ENCODE measurements around the gene PDC.
"Not testable (repeated sequence)": the region's sequence is repeated elsewhere in the genome, so short reads cannot be mapped to it uniquely, and the experiment has no call there.

The PDC gene

DNA sequence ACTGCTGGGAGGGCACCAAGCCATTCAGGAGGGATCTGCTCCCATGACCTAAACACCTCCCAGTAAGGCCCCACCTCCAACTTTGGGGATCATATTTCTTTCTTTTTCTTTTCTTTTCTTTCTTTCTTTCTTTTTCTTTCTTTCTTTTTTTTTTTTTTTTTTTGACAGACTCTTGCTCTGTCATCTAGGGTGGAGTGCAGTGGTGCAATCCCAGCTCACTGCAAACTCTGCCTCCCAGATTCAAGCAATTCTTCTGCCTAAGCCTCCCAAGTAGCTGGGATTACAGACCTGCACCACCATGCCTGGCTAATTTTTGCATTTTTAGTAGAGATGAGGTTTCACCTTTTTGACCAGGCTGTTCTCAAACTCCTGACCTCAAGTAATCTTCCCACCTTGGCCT, 4.6 kb upstream of the PDC start:
- ATAC-seq, DNase-seq: not testable (repeated sequence)

DNA sequence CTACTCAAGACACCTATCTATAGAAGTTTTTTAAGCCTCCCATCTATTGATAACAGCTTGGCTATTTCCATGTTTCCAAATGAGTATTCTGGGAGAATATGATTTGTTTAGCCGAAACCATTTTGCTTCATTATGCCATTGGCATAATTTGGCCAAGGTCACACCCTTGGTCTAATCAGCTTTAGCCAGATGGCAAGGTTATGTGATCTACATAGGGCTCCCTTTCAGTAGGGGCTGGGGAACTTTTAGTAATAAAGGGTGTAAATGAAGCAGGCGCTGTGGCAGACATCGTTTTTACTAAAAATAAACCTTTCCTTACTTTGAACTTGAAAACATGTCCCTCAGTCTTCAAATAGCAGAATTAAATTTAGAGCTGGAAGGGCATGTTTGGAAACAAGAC, 3.0 kb upstream of the PDC start:
- DNase-seq, result no peak
- ATAC-seq, result no peak

GRCh38 chr1:186463511-186463910, 2.6 kb upstream of the PDC start:
- ATAC-seq, result no peak

GRCh38 chr1:186459161-186459560, 1.8 kb downstream of the PDC start:
- DNase-seq, ATAC-seq: not testable (repeated sequence)

More at GRCh38 chr1:186463511-186463910, 2.6 kb upstream of the PDC start:
- DNase-seq, result no peak

DNA sequence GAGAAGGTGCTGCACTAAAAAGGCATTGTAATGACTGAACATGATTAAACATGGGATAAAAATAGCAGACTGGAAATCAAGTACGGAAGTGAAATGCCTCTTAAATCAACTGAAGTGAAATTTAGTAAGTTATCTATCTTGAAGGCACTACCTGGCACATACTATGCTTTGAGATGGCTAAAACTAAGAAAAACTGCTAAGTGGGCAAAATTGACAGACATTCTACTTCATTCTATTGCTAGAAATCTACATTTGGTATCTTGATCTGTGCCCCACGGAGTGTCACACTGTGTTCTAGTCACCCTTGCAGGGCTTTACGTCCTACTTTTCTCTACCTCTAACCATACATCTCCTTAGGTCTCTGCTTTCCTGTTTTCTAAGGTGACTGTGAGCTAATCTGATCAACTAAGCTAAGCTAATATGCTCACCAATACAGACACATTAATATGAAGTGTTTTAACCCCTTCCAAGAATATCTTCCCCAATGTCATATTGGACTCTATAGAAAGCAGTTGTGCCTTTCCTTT, 4.1 kb downstream of the PDC start:
- ATAC-seq (no peak), DNase-seq (no peak)

DNA sequence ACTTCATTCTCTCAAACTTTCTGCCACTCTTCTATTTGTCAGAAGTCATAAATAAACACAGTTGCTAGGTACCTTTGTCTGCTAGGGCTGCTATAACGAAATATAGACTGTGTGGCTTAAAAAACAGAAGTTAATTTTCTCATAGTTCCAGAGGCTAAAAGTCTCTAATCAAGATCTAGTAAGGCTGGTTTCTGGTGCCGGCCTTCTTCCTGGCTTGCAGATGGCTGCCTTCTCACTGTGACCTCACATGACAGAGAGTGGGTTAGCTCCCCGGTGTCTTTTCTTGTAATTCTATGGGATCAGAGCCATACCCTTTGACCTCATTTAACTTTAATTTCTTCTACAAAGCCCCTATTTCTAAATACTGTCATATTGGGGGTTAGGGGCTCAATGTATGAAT, 5.9 kb downstream of the PDC start:
- no peak for DNase-seq

DNA sequence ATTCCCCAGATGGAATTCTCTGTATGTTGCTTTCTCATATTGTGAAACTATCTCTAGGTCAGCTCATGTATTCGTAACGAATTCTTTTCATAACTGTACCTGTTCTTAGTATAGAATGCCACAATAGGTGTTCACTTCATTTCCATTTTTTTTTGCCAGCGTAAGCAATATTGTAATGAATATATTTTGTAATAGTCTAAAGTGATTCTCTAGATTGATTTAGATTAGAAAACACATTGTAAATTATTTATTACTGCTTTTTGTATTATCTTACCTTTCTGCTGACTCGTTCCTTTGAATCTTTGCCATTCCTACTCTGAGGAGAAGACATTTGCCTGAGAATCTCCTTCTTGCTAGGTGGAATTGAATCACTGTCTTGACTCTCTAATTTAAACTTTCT, 14.8 kb downstream of the PDC start:
- ATAC-seq (no peak), DNase-seq (no peak)

More for the DNA sequence above, 5.9 kb downstream of the PDC start:
- ATAC-seq, result no peak

DNA sequence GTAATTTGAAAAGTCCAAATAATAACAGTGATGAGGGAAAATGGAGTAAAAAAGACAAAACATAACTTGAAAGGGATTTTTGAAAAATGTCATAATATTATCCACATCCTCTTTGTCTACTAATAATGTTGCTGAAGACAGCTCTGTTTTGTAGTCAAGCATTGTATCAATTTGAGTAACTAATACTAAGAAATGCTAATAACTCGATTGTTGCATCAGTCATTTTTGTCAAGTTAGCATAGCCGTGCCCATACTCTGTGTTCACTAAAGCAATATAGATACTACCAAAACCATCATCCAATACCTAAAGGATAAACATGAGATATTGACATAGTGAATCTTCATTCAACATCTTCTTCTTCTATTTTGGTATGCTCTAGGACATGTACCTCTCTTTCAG, 17.3 kb downstream of the PDC start:
- no peak for DNase-seq
- ATAC-seq, result no peak

DNA sequence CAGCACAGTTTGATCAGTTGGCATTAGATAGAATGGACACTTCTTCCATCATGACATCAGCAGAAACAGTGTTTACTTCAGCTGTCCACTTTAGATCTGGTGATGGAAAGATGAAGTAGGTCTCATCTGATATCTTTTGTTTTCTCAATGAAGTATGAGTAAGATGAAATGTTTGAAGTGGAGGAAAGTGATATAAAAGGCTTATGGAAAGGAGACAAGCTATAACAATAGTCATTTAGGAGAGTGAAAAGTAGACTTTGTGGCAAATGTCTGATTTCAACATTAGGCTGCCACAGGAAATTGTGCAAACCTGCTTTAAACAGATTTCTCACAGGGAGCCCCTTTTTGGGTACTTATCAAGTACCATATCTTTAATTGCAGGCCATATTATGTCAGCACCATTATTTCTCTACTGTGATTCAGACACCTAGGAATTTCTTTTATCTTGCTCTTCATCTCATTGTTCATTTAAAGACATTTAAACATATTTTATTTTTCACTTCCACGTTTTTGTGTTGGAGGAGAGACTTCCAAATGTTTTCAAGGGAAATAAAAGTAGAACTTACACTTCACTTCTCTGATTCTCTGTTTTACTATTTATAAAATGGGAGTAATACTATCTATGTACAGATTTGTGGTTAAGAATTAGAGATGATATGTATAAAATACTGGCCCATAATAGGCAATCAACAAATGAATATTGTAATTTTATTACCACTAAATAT, 18.1 kb downstream of the PDC start:
- ATAC-seq (peak; percentile 61), DNase-seq (no peak)

DNA sequence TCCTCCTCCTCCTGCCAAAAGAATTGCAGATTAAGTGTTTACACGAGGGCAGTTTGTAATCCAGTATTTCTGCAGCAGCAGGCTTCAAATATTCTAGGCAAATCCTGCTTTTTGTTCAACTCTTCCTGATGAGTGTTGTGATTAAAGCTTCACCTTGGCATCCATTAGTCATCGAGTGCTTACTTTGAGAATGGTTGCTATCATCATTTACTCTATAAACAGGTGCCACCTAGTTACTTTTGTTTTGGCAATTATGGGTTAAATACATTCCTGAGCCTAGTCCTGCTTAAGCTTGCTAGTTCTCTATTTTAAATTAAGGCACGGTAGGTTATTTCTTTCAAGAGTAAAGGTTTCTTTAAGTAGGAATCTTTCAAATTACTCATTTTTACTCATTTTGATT, 20.3 kb downstream of the PDC start:
- ATAC-seq (no peak), DNase-seq (no peak)

- DNase-seq (no peak), ATAC-seq (no peak)
Measured at GRCh38 chr1:186438567-186438966, 22.3 kb downstream of the PDC start.

GRCh38 chr1:186435336-186435735, 25.6 kb downstream of the PDC start:
- DNase-seq, result no peak
- no peak for ATAC-seq

DNA sequence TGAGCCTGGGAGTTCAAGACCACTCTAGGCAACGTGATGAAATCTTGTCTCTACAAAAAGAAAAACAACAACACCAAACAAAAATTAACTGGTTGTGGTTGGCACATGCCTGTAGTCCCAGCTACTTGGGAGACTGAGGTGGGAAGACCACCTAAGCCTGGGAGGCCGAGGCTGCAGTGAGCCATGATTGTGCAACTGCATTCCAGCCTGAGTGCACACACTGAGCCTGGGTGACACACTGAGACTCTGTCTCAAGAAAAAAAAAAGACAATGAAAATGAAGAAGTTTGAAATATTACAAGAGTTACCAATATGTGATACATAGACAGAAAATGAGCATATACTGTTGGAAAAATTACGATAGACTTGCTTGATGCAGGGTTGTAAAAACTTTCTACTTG, 31.9 kb downstream of the PDC start:
- DNase-seq, result no peak
- ATAC-seq, result no peak

- ATAC-seq (no peak), DNase-seq (no peak)
Measured at GRCh38 chr1:186426118-186426517, 34.8 kb downstream of the PDC start.

- DNase-seq, result no peak
- no peak for ATAC-seq
Measured at GRCh38 chr1:186424539-186424938, 36.4 kb downstream of the PDC start.

GRCh38 chr1:186421446-186421845, 39.5 kb downstream of the PDC start:
- ATAC-seq, result no peak
- no peak for DNase-seq

DNA sequence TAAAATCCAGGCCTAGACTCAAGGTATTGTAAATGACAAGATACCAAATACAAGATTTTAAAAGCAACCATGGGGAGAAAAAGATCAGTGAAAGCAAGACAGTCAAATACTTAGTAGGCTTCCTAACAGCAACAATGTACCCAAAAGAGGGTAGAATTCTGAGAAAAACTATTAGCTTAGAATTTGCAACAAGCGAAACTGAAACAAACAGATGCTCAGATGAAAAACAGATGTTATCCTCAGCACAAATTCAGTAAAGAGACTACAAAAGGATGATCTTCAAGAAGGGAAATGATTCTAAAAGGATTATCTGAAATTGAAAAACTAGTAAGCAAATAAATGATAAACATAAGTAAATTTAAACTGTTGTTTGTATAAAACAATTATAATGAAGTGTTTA, 40.0 kb downstream of the PDC start:
- ATAC-seq, result no peak
- no peak for DNase-seq

DNA sequence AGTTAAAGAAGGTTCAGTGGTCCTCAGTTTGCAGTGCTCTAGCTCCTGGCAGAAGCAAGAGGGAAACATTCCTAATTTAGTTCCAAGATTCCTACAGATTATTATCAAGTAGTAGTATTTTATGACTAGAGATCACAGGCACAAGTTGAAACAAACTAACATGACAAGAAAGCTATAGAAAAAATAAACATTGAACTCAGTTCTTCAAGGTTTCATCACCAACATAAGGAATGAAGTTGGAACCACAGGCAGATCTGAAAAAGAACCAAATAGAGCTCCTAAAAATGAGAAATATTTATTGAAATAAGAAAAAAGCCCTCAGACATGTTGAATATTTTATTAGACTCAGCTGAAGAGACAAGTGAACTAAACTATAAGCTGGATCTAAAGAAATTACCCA, 40.6 kb downstream of the PDC start:
- ATAC-seq, result no peak
- no peak for DNase-seq

- DNase-seq (no peak), ATAC-seq (no peak)
Measured at GRCh38 chr1:186418503-186418902, 42.4 kb downstream of the PDC start.

GRCh38 chr1:186413319-186413718, 47.6 kb downstream of the PDC start:
- DNase-seq (no peak), ATAC-seq (no peak)

DNA sequence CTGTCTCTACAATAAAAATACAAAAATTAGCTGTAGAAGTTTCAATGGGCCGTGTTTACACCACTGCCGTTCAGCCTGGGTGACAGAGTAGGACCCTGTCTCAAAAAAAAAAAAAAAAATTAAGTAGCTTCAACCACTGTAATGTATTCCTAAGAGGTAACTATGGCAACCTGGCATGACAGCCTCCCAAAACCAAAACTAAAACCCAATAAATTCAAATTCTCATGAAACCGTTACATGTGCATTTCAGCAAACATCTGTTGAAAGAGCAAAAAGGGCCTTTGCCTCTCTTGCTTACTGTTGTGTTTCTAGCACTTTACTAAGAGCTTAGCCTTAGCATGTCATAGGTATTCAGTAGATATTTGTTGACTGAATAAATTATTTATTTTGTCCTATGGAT, 51.8 kb downstream of the PDC start:
- no peak for DNase-seq
- ATAC-seq, result no peak

DNA sequence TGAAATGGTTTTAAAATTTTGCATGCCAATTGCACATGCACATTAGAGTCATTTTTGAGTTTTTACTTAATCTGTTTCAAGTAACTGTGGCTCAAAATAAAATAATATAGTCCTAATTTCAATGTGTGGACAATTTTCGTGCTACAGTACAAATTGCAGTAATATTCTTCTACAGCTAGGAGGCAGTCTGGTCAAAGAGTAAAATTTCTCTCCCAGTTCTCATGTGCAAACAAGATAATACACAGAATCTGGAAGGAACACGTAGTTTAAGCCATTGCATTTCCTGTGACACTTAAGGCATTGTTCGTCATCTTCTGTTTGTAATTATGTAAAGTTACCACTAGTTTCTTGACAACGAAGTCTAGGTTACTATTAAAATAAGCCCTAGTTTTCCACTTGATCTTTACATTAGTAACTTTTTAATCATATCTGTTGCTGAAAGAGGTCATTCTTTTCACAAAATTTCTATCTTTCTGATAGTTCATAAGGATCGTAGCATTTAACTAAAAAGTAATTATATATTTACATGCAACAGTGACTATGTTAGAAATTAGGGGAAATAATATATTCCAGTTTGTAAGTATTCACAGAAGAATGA, 56.4 kb downstream of the PDC start:
- ATAC-seq, result peak; percentile 43
- no peak for DNase-seq

GRCh38 chr1:186403632-186404031, 57.3 kb downstream of the PDC start:
- no peak for ATAC-seq
- DNase-seq, result no peak

GRCh38 chr1:186401446-186401845, 59.5 kb downstream of the PDC start:
- DNase-seq, ATAC-seq: not testable (repeated sequence)
